OCI-LY1 (cell line): ENCODE results near the gene ZNF568.

Experiments
- EZH2 ChIP-seq: fragments of 200-600 bp; sonication (generic), shearing (Covaris generic); IDR thresholded peaks from 2 replicates; pipeline ENCODE4 v1.8.0; 2017; ENCODE audit warnings: borderline replicate concordance, mixed run types, mild to moderate bottlenecking, antibody characterized with exemption, low read length, moderate library complexity, mixed read lengths
- TF ChIP-seq, protein P1 (sequence below): fragments of 200-600 bp; sonication (generic), shearing (Covaris generic); IDR thresholded peaks from 2 replicates; pipeline ENCODE4 v1.5.1; 2017; ENCODE audit warnings: mild to moderate bottlenecking, antibody characterized with exemption, low read length, moderate library complexity, mixed read lengths

DNA sequence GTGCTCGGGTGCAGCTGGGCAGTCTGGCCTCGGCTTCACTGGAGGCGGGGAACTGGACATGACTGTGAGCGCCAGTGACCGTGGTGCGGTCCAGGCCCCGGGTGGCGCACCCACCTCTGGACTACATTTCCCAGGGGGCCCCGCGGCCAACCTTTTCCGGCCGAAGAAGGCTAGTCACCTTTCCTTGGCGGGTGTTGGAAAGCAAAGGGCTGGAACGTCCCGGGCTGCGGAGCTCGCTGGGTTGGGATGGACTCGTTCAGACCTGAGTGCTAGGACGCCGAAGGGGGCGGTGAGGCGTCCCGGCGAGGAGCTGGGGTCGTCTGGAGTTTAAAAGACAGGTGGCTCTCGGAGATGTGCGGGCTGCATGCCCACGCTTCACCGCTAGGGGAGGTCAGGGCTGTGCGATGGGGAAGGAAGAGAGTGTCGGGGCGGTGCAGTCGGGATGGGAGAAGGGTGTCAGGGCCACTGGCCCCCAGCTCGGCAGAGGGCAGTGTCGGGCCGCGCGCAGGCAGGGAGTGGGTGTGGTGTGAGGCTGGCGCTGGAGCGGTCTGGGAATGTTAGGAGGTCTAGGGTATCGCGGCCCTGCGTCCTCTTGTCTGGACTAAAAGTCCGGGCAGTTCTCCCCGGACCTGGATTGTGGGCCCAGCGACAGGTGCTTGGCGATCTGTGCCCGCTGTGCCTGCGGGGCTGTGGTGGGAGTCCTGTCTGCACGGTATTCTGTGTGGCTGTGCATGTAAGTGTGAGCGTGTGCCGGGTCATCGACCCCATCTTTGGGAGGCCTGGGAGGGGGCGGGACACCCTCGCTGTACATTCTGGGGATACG, 57.1 kb downstream of the ZNF568 start:
- no peak for TF ChIP-seq EZH2
- TF ChIP-seq, protein P1, sequence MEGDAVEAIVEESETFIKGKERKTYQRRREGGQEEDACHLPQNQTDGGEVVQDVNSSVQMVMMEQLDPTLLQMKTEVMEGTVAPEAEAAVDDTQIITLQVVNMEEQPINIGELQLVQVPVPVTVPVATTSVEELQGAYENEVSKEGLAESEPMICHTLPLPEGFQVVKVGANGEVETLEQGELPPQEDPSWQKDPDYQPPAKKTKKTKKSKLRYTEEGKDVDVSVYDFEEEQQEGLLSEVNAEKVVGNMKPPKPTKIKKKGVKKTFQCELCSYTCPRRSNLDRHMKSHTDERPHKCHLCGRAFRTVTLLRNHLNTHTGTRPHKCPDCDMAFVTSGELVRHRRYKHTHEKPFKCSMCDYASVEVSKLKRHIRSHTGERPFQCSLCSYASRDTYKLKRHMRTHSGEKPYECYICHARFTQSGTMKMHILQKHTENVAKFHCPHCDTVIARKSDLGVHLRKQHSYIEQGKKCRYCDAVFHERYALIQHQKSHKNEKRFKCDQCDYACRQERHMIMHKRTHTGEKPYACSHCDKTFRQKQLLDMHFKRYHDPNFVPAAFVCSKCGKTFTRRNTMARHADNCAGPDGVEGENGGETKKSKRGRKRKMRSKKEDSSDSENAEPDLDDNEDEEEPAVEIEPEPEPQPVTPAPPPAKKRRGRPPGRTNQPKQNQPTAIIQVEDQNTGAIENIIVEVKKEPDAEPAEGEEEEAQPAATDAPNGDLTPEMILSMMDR: no peak
